Stimulated activated naive B cell treated with anti-CD40 and anti-IgM and Interleukin-4, amounts not matched to agents 10 μg/mL and 1 μg/mL and 100 μg/mL, for 72 hours (primary cell): ENCODE results near the gene ZFP62.

Experiments used
- ATAC-seq, 2 donors: fragments of 150-1000 bp; cut with Tn5 transposase; replicated peaks; 2 replicates each; pipeline ENCODE4 v1.10.0; 2021; ENCODE audit warnings: moderate library complexity in 1 of 2
- DNase-seq: peaks from one replicate; pipeline ENCODE4 v3.0.0; 2021
- H3K27ac Mint-ChIP-seq: one replicate; pipeline ENCODE4 v1.8.0; 2022; ENCODE audit warnings: mild to moderate bottlenecking, mixed read lengths
- H3K27me3 Mint-ChIP-seq, 2 donors: one replicate each; pipeline ENCODE4 v1.8.0; 2022; ENCODE audit warnings: mixed read lengths in 2 of 2
- H3K36me3 Mint-ChIP-seq, 2 donors: one replicate each; pipeline ENCODE4 v1.8.0; 2022; ENCODE audit warnings: mixed read lengths in 2 of 2, mild to moderate bottlenecking in 1 of 2
- H3K4me1 Mint-ChIP-seq, 2 donors: one replicate each; pipeline ENCODE4 v1.8.0; 2022; ENCODE audit warnings: mixed read lengths in 2 of 2, mild to moderate bottlenecking in 1 of 2
- H3K4me3 Mint-ChIP-seq, 2 donors: one replicate each; pipeline ENCODE4 v1.8.0; 2022; ENCODE audit warnings: mild to moderate bottlenecking in 2 of 2, mixed read lengths in 2 of 2, moderate library complexity in 1 of 2
- H3K9me3 Mint-ChIP-seq, 2 donors: one replicate each; pipeline ENCODE4 v1.8.0; 2022; ENCODE audit warnings: mixed read lengths in 2 of 2, mild to moderate bottlenecking in 1 of 2

The ZFP62 gene

DNA sequence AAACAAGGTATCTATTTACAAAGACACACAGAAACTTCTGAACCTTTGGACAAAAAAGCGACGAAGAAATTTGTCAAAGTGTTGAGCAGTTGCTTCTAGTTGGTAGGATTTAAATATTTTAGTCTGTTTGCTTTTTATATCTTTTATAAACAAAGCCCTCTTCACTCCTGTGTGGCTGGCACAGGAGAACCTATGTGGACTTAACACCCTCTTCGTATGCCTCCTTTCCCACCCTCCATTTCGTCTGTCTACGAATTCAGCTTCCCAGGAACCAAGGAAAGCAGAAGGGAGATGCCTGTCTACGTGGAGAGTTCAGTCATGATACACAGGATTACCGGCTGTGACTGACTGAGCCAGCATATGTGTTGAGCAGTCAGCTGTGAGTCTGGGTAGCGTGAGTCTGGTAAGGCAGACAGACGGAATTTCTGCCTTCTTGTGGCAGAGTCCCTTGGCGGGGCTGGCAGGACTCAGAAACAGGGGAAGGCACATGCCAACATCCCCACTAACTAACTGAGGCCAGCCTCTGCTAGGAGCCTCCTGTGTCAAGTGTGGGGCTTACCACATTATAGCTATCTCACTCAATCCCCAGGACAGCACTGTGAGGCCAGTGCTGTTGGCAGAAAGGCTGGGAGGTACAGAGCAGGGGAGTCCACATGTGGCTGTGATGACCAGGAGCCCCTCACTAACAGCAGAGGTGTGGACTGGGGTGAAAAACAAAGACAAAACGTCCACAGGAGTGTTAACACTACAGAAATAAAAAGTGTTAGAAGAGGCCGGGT is 13.9 kb upstream of the ZFP62 start:
- peaks cover 8 to 12% of the 10 kb centered on the region in 2 donors for H3K4me1 Mint-ChIP-seq
- H3K27ac Mint-ChIP-seq: no peak overlapping the region
- no peaks in the 10 kb centered on the region for H3K9me3 Mint-ChIP-seq
- DNase-seq (no peak), ATAC-seq (no peak)
- no peaks in the 10 kb centered on the region for H3K36me3 Mint-ChIP-seq
- H3K27me3 Mint-ChIP-seq: peaks cover 3 to 7% of the 10 kb centered on the region in 2 donors
- no peak overlapping the region for H3K4me3 Mint-ChIP-seq

- DNase-seq (peak; percentile 25), ATAC-seq (peak; percentile 91 to 94)
- no peak overlapping the region for H3K27ac Mint-ChIP-seq
Observed at GRCh38 chr5:180873615-180874520, 12.8 kb upstream of the ZFP62 start.

DNA sequence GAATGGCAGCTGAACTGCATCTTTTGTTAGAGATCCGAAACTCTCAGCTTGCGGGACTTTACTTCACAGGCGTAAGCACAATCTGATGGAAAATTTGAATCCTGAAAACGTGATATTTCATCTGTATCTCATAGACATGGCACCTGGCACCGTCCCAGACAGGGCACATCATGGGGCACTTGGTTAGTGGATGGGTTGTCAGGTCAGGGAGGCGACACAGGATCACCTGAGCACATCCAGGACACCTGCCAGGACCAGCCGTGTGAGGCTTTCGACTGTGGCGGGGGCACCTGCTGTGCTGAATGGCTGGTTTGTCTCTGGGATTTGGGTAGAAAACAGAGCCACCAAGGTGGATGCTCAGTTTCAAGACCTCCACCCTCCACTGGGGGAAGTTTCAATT is 11.3 kb upstream of the ZFP62 start:
- Mint-ChIP-seq H3K27ac (no peak overlapping the region), H3K36me3 (no peaks in the 10 kb centered on the region), H3K9me3 (no peaks in the 10 kb centered on the region), H3K27me3 (peaks cover 7 to 8% of the 10 kb centered on the region in 2 donors), H3K4me1 (peaks cover 15 to 18% of the 10 kb centered on the region in 2 donors), H3K4me3 (no peak overlapping the region)
- ATAC-seq: no peak
- no peak for DNase-seq

More at GRCh38 chr5:180873615-180874520, 12.8 kb upstream of the ZFP62 start:
- no peak overlapping the region for H3K4me3 Mint-ChIP-seq
- H3K9me3 Mint-ChIP-seq: no peaks in the 10 kb centered on the region
- H3K27me3 Mint-ChIP-seq: peaks cover 4 to 7% of the 10 kb centered on the region in 2 donors
- H3K36me3 Mint-ChIP-seq: no peaks in the 10 kb centered on the region
- peaks cover 10 to 15% of the 10 kb centered on the region in 2 donors for H3K4me1 Mint-ChIP-seq

DNA sequence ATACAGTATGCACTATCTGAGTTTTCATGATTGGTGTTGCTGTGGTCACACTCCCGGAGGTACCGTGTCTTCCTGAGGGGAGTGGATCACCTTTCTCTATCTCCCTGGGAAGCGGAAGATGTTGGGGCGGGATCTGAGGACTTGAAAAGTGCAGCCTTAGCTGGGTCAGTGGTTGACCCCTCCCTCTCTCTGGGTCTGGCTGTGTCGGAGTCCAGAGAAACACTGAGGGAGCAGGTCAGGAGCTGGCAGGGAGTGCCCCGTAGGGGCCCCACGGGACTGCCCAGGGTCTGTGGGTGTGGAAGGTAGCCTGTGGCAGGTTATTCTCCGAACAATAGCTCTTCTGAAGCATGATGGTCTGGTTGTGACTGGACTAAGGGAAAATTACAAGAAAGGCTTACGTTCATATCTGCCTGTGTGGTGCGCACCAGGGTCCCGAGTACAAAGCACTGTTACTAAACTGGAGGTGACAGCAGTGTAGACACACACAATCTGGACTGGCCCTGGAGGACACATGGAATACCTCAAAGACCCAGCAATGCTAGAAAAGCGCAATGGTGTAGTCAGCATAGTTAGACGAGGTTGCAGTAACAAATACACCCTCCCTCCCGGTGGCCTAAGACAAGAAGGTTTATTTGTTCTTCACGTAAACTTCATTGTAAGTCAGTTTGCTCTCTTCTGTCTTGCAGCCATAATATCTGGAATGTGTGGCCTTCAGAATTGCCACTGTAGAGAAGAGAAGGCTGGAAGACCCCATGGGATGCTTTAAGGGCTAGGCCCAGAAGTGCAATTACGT is 9.4 kb upstream of the ZFP62 start:
- Mint-ChIP-seq H3K27me3 (peaks cover 8 to 11% of the 10 kb centered on the region in 2 donors), H3K4me1 (peaks cover 15 to 18% of the 10 kb centered on the region in 2 donors), H3K4me3 (no peak overlapping the region), H3K36me3 (no peaks in the 10 kb centered on the region), H3K9me3 (no peaks in the 10 kb centered on the region), H3K27ac (no peak overlapping the region)
- DNase-seq: no peak
- ATAC-seq: no peak

DNA sequence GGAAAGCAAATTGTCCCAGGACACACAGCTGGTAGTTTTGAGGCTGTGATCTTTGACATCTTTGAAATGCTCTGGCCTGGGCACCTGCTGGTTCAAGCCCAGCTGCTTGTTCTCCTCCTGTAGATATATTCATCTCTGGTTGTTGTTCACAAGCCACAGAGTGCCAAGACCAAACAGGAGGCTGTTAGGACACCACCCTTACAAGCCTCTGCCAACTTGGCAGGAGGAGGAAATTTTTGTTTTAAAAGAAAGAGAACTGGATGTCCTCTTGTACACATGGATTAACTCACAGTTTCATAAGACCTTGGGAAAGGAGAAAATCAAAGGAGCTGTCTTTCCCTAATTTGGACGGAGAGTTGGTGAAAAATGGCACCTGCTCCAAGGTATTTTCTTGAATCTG is 8.5 kb upstream of the ZFP62 start:
- Mint-ChIP-seq H3K4me3 (no peak overlapping the region), H3K36me3 (no peaks in the 10 kb centered on the region)
- ATAC-seq: no peak

DNA sequence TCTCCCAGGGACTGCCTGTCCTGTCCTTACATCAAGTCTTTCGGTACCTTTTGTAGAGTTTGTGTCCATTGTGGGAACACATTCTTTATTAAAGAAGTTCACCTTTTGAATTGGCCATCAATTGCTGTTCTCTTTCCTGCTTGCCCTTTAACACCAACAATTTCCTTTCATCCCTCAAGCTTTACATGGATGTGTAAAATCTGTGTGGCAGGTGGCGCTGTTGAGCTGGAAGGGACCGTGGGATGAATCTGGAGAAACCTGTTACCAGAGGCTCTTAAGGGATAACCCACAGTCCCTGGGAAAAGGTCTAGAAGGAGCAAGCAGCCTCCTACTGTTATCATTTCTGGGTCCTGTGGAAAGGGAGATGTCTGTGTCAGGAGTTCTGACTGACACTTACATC is 7.9 kb upstream of the ZFP62 start:
- ATAC-seq: peak; percentile 28 to 44
- no peak overlapping the region for H3K4me3 Mint-ChIP-seq
- no peaks in the 10 kb centered on the region for H3K36me3 Mint-ChIP-seq
- no peak overlapping the region for H3K27ac Mint-ChIP-seq
- DNase-seq: peak; percentile 47
- peaks cover 13% of the 10 kb centered on the region in 2 donors for H3K4me1 Mint-ChIP-seq
- peaks cover 8 to 11% of the 10 kb centered on the region in 2 donors for H3K27me3 Mint-ChIP-seq
- no peaks in the 10 kb centered on the region for H3K9me3 Mint-ChIP-seq

More for the DNA sequence above, 8.5 kb upstream of the ZFP62 start:
- no peak overlapping the region for H3K27ac Mint-ChIP-seq
- DNase-seq: no peak
- H3K9me3 Mint-ChIP-seq: no peaks in the 10 kb centered on the region
- H3K4me1 Mint-ChIP-seq: peaks cover 15 to 18% of the 10 kb centered on the region in 2 donors
- H3K27me3 Mint-ChIP-seq: peaks cover 8 to 11% of the 10 kb centered on the region in 2 donors

DNA sequence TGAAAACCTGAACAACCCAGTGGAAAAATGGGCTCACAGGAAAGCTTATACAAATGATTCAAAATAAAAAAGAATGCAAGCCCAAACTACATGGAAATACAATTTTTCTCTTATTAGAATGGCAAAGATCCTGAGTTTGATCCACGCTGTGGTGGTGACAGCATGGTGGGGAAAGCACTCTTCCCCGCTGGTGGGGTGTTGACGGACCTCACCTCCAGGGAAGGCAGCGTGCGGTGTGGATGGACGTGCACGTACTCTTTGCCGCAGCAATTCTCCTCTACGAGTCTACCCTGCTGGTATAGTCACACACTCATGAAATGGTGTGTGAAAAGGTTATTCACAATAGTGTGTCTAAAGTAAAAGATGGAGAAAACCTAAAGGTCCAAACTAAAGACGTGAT is 5.9 kb upstream of the ZFP62 start:
- H3K36me3 Mint-ChIP-seq: no peaks in the 10 kb centered on the region
- no peak overlapping the region for H3K4me3 Mint-ChIP-seq
- no peaks in the 10 kb centered on the region for H3K9me3 Mint-ChIP-seq
- peaks cover 6% of the 10 kb centered on the region in 2 donors for H3K4me1 Mint-ChIP-seq
- ATAC-seq: no peak
- peaks cover 6 to 8% of the 10 kb centered on the region in 2 donors for H3K27me3 Mint-ChIP-seq
- H3K27ac Mint-ChIP-seq: no peak overlapping the region
- DNase-seq: no peak

DNA sequence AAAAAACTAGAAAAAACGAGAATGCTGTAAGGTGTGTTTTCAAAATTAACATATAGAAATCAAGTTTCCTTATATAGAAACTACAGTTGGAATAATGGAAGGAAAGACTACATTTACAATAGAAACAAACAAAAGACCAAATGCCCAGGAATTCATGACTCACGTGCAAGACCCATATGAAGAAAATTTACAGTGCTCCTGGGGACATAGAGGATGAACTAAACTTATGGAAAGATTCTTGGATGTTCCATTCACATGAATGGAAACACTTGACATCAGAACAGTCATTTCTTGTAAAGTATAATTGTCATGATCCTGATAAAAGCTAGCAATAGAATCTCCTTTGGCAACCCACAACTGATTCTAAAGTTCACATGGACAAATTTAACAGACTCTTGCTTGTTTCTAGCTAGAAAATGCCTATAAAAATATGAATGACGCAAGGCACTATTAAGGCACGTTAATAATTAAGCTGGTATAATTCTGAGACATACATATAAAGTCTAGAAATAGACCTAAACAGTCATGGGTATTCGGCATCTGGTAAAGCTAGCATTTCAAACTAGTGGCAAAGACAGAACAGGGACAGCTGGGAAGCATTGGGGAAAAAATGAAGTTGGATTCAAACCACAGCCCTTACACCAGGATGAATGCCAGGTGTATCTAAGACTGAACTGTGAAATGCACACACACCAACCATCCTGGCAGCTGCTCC is 5.1 kb upstream of the ZFP62 start:
- DNase-seq (no peak), ATAC-seq (no peak)
- H3K4me3 Mint-ChIP-seq: no peak overlapping the region
- H3K9me3 Mint-ChIP-seq: no peaks in the 10 kb centered on the region
- H3K4me1 Mint-ChIP-seq: peaks cover 6% of the 10 kb centered on the region in 2 donors
- H3K27ac Mint-ChIP-seq: no peak overlapping the region
- peaks cover 4 to 8% of the 10 kb centered on the region in 2 donors for H3K27me3 Mint-ChIP-seq
- H3K36me3 Mint-ChIP-seq: no peaks in the 10 kb centered on the region

DNA sequence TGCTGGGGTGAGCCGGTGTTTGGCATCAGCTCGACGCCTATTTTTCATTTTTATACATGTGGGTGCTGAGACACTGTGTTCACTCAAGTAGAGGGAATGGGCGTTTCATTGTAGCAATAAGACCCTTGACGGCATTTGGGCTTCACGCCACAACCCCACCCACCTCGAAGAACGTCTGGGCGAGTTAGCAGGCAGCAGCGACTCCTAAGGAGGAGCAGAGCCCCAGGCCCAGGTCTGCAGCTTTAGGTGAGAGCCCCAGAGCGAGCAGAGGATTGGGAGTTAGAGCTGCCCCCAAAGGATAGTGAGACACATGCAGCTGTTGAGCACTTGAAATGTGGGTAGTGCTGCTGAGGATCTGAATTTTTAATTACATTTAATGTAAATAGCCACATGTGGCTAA is 1.6 kb upstream of the ZFP62 start:
- peaks cover 12 to 25% of the 10 kb centered on the region in 2 donors for H3K4me1 Mint-ChIP-seq
- peaks cover 0 to 4% of the 10 kb centered on the region in 2 donors for H3K27me3 Mint-ChIP-seq
- H3K27ac Mint-ChIP-seq: no peak overlapping the region
- DNase-seq (no peak), ATAC-seq (no peak)
- H3K36me3 Mint-ChIP-seq: peaks cover 1 to 13% of the 10 kb centered on the region in 2 donors
- H3K4me3 Mint-ChIP-seq: peak overlapping the region in 1 of 2 donors; percentile 18
- H3K9me3 Mint-ChIP-seq: no peaks in the 10 kb centered on the region

DNA sequence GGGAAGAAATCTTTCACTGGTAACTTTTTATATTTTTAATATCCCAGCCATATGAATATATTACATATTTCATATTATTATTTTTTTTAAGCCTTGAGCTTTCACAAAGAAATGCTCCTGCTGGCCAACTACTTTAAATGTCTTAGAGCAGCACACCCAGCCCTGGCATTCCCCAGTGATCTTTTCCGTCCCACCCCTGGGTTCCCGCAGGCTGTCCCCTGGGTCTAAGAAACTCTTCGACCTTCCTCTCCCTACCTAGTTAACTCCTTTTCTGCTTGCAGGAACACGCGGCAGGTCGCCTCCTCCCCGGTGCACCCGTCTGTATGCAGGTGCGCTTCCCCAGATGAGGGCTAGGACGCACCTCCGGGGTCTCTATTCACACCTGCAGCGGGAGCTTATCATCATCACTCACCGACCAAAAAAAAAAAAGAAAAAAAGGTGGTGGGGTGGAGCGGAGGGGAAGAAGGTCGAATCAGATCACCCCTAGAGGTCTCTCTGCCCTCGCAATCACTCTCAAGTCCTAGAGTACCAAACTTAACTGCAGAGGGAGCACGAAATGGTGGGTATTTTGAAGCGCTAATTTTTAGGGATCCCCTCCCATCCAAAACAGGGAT is 696 bp downstream of the ZFP62 start:
- Mint-ChIP-seq H3K4me3 (peak overlapping the region; percentile 87 to 96), H3K4me1 (peaks cover 21 to 41% of the 10 kb centered on the region in 2 donors), H3K9me3 (no peaks in the 10 kb centered on the region), H3K27ac (peak overlapping the region; percentile 92), H3K27me3 (no peaks in the 10 kb centered on the region), H3K36me3 (peaks cover 16 to 28% of the 10 kb centered on the region in 2 donors)
- peak; percentile 41 for DNase-seq
- peak; percentile 72 to 75 for ATAC-seq

DNA sequence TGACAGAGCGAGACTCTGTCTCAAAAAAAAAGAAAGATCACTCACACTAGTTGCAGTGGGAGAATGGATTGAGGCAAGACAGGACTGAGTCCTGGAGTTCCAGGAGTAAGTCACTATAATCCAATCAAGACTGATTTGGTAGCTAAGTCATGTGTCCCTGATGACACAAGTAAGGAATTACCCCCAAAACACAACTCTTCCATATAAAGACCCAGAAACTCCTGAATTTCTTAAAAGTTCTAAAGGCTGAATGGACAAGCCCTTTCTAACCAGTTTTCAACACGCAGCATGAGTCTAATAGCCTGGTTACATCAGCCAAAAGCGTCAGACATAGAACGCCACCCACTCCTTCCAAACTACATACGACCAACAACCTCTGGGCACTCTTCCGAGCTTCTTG is 2.5 kb downstream of the ZFP62 start:
- no peak overlapping the region for H3K4me3 Mint-ChIP-seq
- H3K4me1 Mint-ChIP-seq: peaks cover 27 to 56% of the 10 kb centered on the region in 2 donors
- peak overlapping the region; percentile 47 for H3K27ac Mint-ChIP-seq
- DNase-seq (no peak), ATAC-seq (no peak)
- peaks cover 24 to 42% of the 10 kb centered on the region in 2 donors for H3K36me3 Mint-ChIP-seq
- H3K9me3 Mint-ChIP-seq: no peaks in the 10 kb centered on the region
- H3K27me3 Mint-ChIP-seq: no peaks in the 10 kb centered on the region

DNA sequence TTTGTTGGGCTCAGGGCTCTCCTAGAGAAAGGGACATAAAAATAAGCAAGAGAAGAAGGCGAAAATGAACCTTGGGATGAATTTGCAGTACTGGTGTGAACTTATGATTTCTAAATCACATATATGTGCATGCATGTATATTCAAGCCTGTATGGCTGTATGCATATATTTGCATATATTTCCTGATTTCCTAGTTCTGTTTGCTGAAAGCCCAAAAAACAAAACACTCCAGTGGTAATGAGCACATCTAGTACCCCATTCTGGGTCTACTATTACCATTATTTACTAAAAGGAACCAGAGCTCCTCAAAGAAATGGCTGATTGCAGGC is 7.3 kb downstream of the ZFP62 start:
- H3K36me3 Mint-ChIP-seq: peaks cover 62 to 75% of the 10 kb centered on the region in 2 donors
- peaks cover 7 to 9% of the 10 kb centered on the region in 2 donors for H3K9me3 Mint-ChIP-seq
- no peaks in the 10 kb centered on the region for H3K27me3 Mint-ChIP-seq
- ATAC-seq (no peak), DNase-seq (no peak)
- no peak overlapping the region for H3K4me3 Mint-ChIP-seq
- peaks cover 21 to 44% of the 10 kb centered on the region in 2 donors for H3K4me1 Mint-ChIP-seq
- no peak overlapping the region for H3K27ac Mint-ChIP-seq

DNA sequence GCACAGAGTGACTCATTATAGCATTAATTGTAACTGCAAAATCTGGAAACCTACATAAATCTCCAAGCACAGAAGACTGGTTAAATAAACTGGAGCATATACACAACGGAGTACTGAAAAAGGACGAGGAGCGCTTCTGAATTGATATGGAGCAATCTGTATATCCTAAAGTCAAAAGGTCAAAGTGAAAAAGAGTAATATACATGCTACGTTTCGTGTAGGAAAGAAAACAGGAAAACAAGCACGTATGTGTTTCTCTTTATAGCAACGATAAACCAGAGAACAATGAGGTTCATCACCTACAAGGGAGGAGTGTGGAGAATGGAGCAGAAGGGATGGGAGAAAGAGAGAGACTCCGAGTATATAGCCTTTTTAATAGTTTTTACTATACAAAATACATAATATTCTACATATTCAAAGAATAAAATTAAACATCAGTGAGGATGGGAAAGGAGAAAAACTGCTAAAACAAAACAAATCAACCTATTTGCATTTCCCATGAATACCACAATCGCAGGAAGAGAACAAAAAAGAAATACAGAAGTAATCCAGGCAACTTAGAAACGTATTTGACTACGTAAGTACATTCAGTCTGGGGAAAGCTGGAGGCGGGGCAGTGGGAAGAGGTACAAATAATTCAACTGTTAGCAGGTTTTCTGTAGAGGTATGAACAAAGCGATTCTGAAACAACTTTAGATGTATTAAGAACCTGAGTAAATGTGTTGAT is 7.8 kb downstream of the ZFP62 start:
- no peaks in the 10 kb centered on the region for H3K27me3 Mint-ChIP-seq
- peaks cover 67 to 75% of the 10 kb centered on the region in 2 donors for H3K36me3 Mint-ChIP-seq
- H3K4me1 Mint-ChIP-seq: peaks cover 19 to 43% of the 10 kb centered on the region in 2 donors
- H3K9me3 Mint-ChIP-seq: peaks cover 7 to 9% of the 10 kb centered on the region in 2 donors
- ATAC-seq (no peak), DNase-seq (no peak)
- no peak overlapping the region for H3K27ac Mint-ChIP-seq
- H3K4me3 Mint-ChIP-seq: no peak overlapping the region
